Suprapubic skin (tissue), 4 donors: ENCODE measurements around the gene LRRC25. TPM values are rescaled to one million over a fixed set of nuclear protein-coding genes. Genes with fewer than 3 reads are reported as not detected.
A peak's percentile ranks its signal among the peaks of the same experiment; 100 is the strongest.

Source experiments
- DNase-seq, 2 donors: peaks; one replicate each; pipeline ENCODE4 v3.0.0-alpha.2; 2019; ENCODE audit warnings: low spot score in 2 of 2
- H3K27ac ChIP-seq: fragments of 200-600 bp; sonication (generic); one replicate; pipeline ENCODE4 v1.5.1; 2019
- H3K27me3 ChIP-seq: fragments of 200-600 bp; sonication (generic); one replicate; pipeline ENCODE4 v1.5.1; 2019
- H3K36me3 ChIP-seq: fragments of 200-600 bp; sonication (generic); one replicate; pipeline ENCODE4 v1.5.1; 2019
- H3K4me1 ChIP-seq: fragments of 200-600 bp; sonication (generic); one replicate; pipeline ENCODE4 v1.5.1; 2019
- H3K4me3 ChIP-seq: fragments of 200-600 bp; sonication (generic); one replicate; pipeline ENCODE4 v1.5.1; 2019; ENCODE audit warnings: mild to moderate bottlenecking
- H3K9me3 ChIP-seq: fragments of 200-600 bp; sonication (generic); one replicate; pipeline ENCODE4 v1.5.1; 2019
- CTCF ChIP-seq, 2 donors: fragments of 200-600 bp in 1 of 2; fragments of 450-650 bp in 1 of 2; sonication (generic) in 1 of 2; IDR thresholded peaks; one replicate each; pipeline ENCODE4 v1.5.1; 2016 to 2019; ENCODE audit warnings: antibody characterized with exemption in 2 of 2, mild to moderate bottlenecking in 1 of 2, moderate library complexity in 1 of 2
- EP300 ChIP-seq: sonication (generic); formaldehyde crosslinking; IDR thresholded peaks from one replicate; pipeline ENCODE4 v1.6.1; 2017; ENCODE audit warnings: antibody characterized with exemption
- POLR2A ChIP-seq, 2 donors: fragments of 450-650 bp; IDR thresholded peaks; one replicate each; pipeline ENCODE4 v1.6.1; 2017; ENCODE audit warnings: antibody characterized with exemption in 2 of 2, mild to moderate bottlenecking in 2 of 2, moderate library complexity in 2 of 2
- POLR2AphosphoS5 ChIP-seq, 3 donors: sonication (generic); formaldehyde crosslinking; IDR thresholded peaks; one replicate each; pipeline ENCODE4 v1.6.1; 2017; ENCODE audit warnings: antibody characterized with exemption in 3 of 3
- WGBS: methylation state at CpG from one replicate; pipeline ENCODE4 v1.1.5; 2018; 5-methylcytosine and 5-hydroxymethylcytosine counted together
- total RNA-seq, 4 donors: library from RNA; depleted of rRNA; stranded (reverse); fragments of >200 nt; gene quantifications; one replicate each; pipeline ENCODE4 v1.1.0, GENCODE V29; 2016

The LRRC25 gene
- total RNA-seq, 4 donors from 2014 or later: 0.59 to 0.79 (median 0.73) TPM; not detected in 1

GRCh38 chr19:18438331-18439024 lies 41.1 kb upstream of the LRRC25 start:
- H3K36me3 ChIP-seq: peaks cover 1% of the 10 kb centered on the region
- H3K27me3 ChIP-seq: no peaks in the 10 kb centered on the region
- DNase-seq: peak in 1 of 2 donors; percentile 85
- TF ChIP-seq CTCF (IDR thresholded peaks at IDR 0.05): no peak
- no peak for TF ChIP-seq POLR2AphosphoS5 (IDR thresholded peaks at IDR 0.05)
- TF ChIP-seq EP300: no peak
- peak overlapping the region; percentile 54 for H3K4me3 ChIP-seq
- 23% methylated on average over 9 of the region's 24 CpGs for WGBS
- no peaks in the 10 kb centered on the region for H3K9me3 ChIP-seq
- H3K4me1 ChIP-seq: peaks cover 55% of the 10 kb centered on the region
- peak overlapping the region; percentile 10 for H3K27ac ChIP-seq

GRCh38 chr19:18437491-18438330 lies 40.3 kb upstream of the LRRC25 start, which contains the start of gene ISYNA1:
TSS of gene ISYNA1 (minus strand) at chr19:18438133. CDS start at chr19:18437979, 154 bp downstream.
- 0% methylated on average over 3 of the region's 99 CpGs for WGBS
- Histone ChIP-seq H3K27me3 (no peaks in the 10 kb centered on the region), H3K4me1 (peaks cover 62% of the 10 kb centered on the region), H3K4me3 (peak within 1 kb of the TSS; percentile 54), H3K9me3 (no peaks in the 10 kb centered on the region), H3K36me3 (no peaks in the 10 kb centered on the region), H3K27ac (peak within 1 kb of the TSS; percentile 15)
- DNase-seq: no peak
- TF ChIP-seq POLR2AphosphoS5 (IDR thresholded peaks at IDR 0.05): no peak
- no peak for TF ChIP-seq EP300

- TF ChIP-seq CTCF (IDR thresholded peaks at IDR 0.05) (no peak), POLR2A (IDR thresholded peaks at IDR 0.05) (no peak), EP300 (no peak), POLR2AphosphoS5 (IDR thresholded peaks at IDR 0.05) (no peak)
- DNase-seq: peak in 1 of 2 donors; percentile 86
- Histone ChIP-seq H3K27ac (no peak overlapping the region), H3K36me3 (no peaks in the 10 kb centered on the region), H3K27me3 (no peaks in the 10 kb centered on the region), H3K4me1 (peaks cover 57% of the 10 kb centered on the region), H3K4me3 (peak overlapping the region; percentile 54), H3K9me3 (no peaks in the 10 kb centered on the region)
- WGBS: 63% methylated on average over 16 of the region's 67 CpGs
Observed at GRCh38 chr19:18436671-18437490, 39.5 kb upstream of the LRRC25 start.

- peaks cover 57% of the 10 kb centered on the region for H3K4me1 ChIP-seq
- WGBS: 74% methylated on average over 28 of the region's 46 CpGs
- H3K27me3 ChIP-seq: no peaks in the 10 kb centered on the region
- no peak overlapping the region for H3K27ac ChIP-seq
- no peaks in the 10 kb centered on the region for H3K36me3 ChIP-seq
- peak overlapping the region; percentile 54 for H3K4me3 ChIP-seq
- no peak for DNase-seq
- TF ChIP-seq EP300 (no peak), POLR2A (IDR thresholded peaks at IDR 0.05) (no peak), CTCF (IDR thresholded peaks at IDR 0.05) (no peak), POLR2AphosphoS5 (IDR thresholded peaks at IDR 0.05) (no peak)
- no peaks in the 10 kb centered on the region for H3K9me3 ChIP-seq
Observed at GRCh38 chr19:18435842-18436670, 38.6 kb upstream of the LRRC25 start.
